ENCODE data around the gene SEC63.
"Not testable (repeated sequence)": the region's sequence is repeated elsewhere in the genome, so short reads cannot be mapped to it uniquely, and the experiment has no call there.

Gene SEC63

DNA sequence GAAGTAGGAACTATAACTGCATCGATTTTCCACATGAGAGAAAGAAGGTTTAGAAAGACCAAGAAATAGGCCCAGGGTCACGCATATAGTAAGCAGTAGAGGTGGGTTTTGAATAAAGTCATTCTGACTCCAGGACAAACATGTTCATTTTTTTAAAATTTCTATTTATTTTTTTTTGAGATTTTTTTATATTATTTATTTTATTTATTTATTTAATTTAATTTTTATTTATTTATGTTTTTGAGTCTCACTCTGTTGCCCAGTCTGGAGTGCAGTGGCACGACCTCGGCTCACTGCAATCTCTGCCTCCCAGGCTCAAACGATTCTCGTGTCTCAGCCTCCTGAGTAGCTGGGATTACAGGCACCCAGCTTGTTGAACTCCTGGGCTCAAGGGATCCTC, 13.2 kb upstream of the SEC63 start:
- no peak for DNase-seq

DNA sequence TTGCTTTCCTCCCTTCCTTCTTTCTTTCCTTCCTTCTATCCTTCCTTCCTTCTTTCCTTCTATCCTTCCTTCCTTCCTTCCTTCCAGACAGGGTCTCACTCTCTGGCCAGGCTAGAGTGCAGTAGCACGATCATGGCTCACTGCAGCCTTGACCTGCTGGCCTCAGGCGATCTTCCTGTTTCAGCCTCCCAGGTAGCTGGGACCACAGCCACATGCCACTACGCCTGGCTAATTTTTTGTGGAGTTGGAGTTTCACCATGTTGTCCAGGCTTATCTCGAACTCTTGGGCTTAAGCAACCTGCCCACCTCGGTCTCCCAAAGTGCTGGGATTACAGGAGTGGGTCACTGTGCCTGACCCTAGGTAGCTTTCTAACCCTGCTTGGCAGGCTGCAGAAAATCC, 12.2 kb upstream of the SEC63 start:
- no peak for DNase-seq

GRCh38 chr6:107968081-107968480, 10.1 kb upstream of the SEC63 start:
- no peak for DNase-seq

DNA sequence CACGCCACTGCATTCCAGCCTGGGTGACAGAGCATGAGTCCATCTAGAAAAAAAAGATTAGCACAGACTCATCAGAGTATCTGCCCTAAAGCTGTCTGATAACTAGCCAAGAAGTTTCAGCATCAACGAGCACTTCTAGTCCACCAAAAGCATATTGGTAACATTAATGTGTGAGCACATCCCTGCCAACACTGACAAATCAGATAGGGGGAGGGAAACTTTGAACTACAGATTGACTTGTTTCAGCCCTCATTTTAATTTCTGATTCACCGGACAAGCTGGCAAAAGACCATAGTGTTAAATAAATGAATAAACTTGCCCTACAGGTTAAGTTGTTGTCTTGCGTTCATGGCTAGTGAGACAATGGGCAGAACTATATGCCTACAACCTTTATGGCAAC, 7.7 kb upstream of the SEC63 start:
- DNase-seq: no peak

DNA sequence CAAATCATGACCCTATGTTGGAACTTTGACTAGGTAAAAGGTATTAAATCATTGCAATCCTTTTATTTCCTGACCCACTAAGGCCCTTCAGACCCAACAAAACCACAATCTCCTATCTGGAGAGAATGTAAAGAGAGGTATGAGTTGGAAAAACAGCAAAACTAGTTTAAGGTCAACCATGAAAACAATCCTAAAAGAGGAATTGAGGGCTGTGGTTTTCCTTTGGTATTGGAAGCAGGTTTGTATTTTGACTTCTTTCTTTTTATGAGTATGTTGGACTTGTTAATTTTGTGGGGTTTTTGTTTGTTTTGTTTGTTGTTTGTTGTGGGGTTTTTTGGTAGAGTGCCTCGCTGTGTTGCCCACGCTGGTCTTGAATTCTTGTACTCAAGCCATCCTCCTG, 4.7 kb upstream of the SEC63 start:
- DNase-seq: no peak

GRCh38 chr6:107959392-107959791, 1.4 kb upstream of the SEC63 start:
- no peak for DNase-seq

DNA sequence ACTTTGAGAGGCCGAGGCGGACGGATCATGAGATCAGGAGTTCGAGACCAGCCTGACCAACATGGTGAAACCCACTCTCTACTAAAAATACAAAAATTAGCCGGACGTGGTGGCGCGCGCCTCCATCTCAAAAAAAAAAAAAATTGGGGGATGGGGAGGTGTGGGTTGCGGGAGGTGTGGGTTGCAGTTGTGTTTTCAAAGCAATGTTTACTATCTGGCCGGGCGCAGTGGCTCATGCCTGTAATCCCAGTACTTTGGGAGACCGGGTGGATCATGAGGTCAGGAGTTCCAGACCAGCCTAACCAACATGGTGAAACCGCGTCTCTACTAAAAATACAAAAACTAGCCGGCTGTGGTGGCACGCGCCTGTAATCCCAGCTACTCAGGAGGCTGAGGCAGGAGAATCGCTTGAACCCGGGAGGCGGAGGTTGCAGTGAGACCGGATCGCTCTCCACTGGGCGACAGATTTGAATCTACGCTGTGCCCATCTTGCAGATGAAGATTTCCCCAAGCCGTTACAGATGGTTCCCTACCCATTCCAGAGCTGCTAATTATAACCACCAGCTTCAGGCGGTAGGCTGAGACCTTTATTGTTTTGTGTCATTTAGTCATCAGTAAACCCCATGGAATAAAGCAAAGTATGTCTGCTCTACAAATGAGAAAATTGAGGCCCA, 818 bp upstream of the SEC63 start:
- DNase-seq: not testable (repeated sequence)

DNA sequence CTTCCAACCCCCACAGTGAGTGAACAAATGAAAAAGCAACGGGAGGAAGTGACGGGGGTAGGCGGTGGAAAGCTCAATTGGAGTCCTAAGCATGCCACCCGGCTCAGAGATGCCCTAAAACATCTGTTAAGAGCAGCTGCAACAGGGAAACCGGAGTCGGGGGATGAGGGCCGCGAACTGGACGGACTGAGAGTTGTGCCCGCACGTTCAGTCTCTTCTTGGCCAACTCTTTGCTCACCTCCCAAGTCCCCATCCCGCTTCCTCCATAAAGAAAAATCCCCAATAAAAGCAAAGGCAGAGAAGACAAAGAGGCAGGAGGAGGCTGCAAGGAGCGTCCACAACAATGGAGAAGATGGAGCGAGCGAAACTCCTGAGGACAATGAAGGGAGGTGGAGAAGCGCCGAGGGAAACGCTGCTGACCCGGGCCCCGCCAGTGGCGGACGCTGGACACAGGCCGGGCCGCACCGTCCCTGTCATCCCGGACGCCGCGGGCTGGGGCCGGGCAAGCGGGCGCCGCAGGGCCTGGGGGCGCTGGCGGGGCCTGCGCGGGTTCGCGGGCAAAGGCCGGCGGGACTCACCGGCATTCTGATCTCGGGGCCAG, 600 bp downstream of the SEC63 start:
- DNase-seq: no peak

GRCh38 chr6:107956586-107957307, 1.3 kb downstream of the SEC63 start:
- no peak for DNase-seq

DNA sequence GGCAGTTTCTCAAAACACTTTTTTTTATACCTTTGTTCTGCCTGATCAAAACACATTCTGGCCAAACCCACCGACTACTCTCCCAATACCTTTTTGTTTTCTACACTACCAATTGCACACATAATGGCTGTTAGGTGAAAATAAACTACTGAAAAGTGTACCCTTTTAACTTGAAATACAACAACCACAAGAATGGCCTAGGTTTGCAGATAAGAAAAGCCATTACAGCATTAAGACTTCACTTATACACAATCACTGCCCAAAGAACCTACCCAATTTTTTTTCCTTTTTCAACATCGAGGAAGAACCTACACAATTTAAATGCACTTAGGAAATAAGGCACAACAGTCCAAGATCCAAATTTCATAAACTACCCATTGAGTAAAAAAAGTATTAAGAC, 1.8 kb downstream of the SEC63 start:
- no peak for DNase-seq

GRCh38 chr6:107953858-107954414, 4.1 kb downstream of the SEC63 start:
- not testable (repeated sequence) for DNase-seq

- DNase-seq: no peak
These were observed 14.2 kb downstream of the SEC63 start for GRCh38 chr6:107943626-107944439.

DNA sequence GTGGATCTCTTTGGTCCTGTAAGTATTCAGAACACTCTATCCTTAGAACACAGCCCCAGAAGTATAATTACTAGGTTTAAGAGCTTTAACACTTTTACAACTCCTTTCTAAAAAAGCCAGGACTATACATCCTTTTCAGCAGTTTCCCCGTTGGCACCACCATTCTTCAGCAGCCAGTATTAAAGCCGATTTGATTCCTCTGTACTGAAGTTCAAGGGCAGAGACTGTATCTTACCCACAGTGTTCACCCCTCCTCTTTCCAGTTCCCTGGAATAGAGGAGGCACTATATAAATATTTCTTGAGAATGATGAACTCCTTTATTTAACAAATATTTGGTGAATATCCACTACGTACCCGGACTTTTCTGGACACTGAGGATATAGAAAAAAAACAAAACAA, 15.9 kb downstream of the SEC63 start:
- DNase-seq: no peak

DNA sequence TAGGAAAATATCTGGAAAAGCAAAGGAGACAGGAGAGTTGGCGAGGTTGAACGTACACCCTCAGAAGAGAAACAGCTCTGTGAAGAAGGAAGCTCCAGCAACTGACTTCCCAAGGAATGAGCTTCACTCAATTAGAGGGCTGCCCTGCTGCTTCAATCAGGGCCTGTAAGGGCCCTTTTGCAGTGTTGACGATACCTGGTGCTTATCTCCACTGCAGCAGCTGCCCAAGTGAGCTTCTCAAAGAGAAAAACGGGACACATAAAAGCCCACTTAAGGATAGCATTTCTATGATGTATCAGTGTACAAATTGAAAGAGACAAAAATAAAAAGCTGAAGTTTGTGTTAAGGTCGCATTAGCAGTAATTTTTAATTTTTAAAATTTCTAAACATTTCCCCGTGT, 16.4 kb downstream of the SEC63 start:
- no peak for DNase-seq

DNA sequence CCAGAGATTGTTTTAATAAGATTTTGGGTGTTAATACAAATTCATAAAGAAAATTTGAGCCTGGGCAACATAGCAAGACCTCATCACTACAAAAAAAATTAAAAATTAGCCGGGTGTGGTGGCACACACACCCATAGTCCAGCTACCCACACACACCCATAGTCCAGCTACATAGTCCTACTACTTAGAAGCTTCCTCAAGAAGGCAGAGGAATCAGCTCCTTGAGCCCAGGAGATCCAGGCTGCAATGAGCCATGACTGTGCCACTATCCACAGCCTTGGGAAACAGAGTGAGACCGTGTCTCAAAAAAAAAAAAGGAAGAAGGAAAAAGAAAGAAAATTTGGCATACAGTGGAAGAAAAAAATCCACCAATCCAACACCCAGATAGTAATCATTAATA, 16.8 kb downstream of the SEC63 start:
- DNase-seq: no peak

DNA sequence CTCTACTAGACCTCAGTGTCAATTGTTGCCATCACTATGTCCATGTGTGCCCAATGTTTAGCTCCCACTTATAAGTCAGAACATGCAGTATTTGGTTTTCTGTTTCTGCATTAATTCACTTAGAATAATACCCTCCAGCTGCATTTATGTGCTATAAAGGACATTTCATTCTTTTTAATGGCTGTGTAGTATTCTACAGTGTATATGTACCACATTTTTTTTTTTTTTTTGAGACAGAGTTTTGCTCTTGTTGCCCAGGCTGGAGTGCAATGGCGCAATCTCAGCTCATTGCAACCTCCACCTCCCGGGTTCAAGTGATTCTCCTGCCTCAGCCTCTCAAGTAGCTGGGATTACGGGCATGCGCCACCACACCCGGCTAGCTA, 21.1 kb downstream of the SEC63 start:
- not testable (repeated sequence) for DNase-seq

- DNase-seq: no peak
These were observed 21.7 kb downstream of the SEC63 start for GRCh38 chr6:107936162-107936909.

GRCh38 chr6:107934229-107934628, 23.8 kb downstream of the SEC63 start:
- not testable (repeated sequence) for DNase-seq

DNA sequence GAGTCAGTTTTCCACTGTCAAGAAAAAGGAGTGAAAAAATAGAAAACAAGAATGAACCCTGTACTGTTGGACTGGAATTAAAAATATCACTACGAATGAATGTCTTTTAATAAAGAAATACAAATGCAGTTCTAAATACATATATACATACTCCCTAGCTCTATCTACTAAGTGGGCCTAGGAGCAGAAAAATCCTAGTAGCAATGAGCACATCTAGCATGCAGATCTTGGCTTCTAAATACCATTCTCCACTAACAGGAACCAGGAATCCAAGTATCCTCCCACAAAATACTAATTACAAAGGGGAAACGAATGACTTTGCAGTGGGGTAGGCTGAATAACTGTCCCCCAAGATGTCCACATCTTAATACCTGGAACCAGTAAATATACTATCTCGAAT, 25.4 kb downstream of the SEC63 start:
- DNase-seq: no peak

GRCh38 chr6:107931894-107932293, 26.1 kb downstream of the SEC63 start:
- DNase-seq: no peak

DNA sequence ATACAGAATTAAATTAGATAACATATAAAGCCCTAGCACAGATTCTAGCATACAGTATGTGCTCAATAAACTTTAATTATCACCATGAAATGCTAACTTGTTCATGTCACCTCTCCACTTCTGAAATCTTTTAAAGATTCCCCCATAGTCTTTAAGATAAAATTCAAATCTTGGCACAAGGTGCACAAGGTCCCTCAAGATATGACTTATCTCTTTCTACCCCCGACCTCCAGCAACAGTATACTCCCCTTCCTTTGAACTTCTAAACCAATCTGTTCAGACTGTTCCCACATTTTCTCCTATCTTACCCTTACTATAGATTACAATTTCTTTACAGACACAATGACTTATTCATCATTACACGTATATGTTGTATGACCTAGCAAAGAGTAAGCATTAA, 29.0 kb downstream of the SEC63 start:
- DNase-seq: no peak
